SK-N-SH (cell line): Measurements from ENCODE around the gene XCR1. TPM values are rescaled to one million over a fixed set of nuclear protein-coding genes. Genes with fewer than 3 reads are reported as not detected.

Experiments
- CTCF ChIA-PET: fragments of 300-600, 350-600 bp; formaldehyde crosslinking; extraction: SDS; loops from one replicate; lab custom pipeline; 2021; lab: Yijun Ruan, JAX
- POLR2A ChIA-PET: fragments of 350-600 bp; sonication (Branson Sonifier 250); formaldehyde crosslinking; extraction: SDS; loops from one replicate; lab custom pipeline; 2020; ENCODE audit warnings: antibody characterized with exemption, inconsistent platforms; lab: Yijun Ruan, JAX
- DNase-seq: peaks from one replicate; pipeline ENCODE4 v3.0.0; 2012
- H2AFZ ChIP-seq: fragments of 200-600 bp; sonication (generic); 2 replicates; pipeline ENCODE4 v1.8.1; 2016; ENCODE audit warnings: antibody characterized with exemption, mild to moderate bottlenecking, low read depth
- H3F3A ChIP-seq: fragments of 200-600 bp; sonication (generic); replicated peaks from 2 replicates; pipeline ENCODE3; 2016; ENCODE audit warnings: antibody characterized with exemption, mild to moderate bottlenecking; ENCODE audit not compliant: insufficient read depth
- H3K27ac ChIP-seq, 2 experiments: fragments of 200-500 bp in 1 of 2; fragments of 200-600 bp in 1 of 2; sonication (Bioruptor generic) in 1 of 2; sonication (generic), shearing (Covaris generic) in 1 of 2; 2 replicates each; pipeline versions ENCODE4 v1.5.1 to v1.6.1; 2014 to 2016; ENCODE audit warnings: low read depth in 2 of 2, inconsistent platforms in 1 of 2, low read length in 1 of 2, mild to moderate bottlenecking in 1 of 2, mixed read lengths in 1 of 2
- H3K27me3 ChIP-seq: fragments of 200-600 bp; sonication (generic), shearing (Covaris generic); 2 replicates; pipeline ENCODE4 v1.6.1; 2016; ENCODE audit warnings: mixed run types; ENCODE audit not compliant: insufficient read depth
- H3K36me3 ChIP-seq, 2 experiments: fragments of 200-500 bp in 1 of 2; fragments of 200-600 bp in 1 of 2; sonication (Bioruptor generic) in 1 of 2; sonication (generic) in 1 of 2; replicated peaks in 1 of 2; 2 replicates each; pipeline versions ENCODE3 to v1.5.1; 2014 to 2016; ENCODE audit warnings: low read length in 1 of 2, mild to moderate bottlenecking in 1 of 2; ENCODE audit not compliant: insufficient read depth in 2 of 2, control insufficient read depth in 1 of 2
- H3K4me1 ChIP-seq, 2 experiments: fragments of 200-500 bp in 1 of 2; fragments of 200-600 bp in 1 of 2; sonication (Bioruptor generic) in 1 of 2; sonication (generic), shearing (Covaris generic) in 1 of 2; 2 replicates each; pipeline versions ENCODE4 v1.5.1 to v1.6.1; 2014 to 2016; ENCODE audit warnings: low read depth in 1 of 2, low read length in 1 of 2, mixed run types in 1 of 2; ENCODE audit not compliant: insufficient read depth in 2 of 2, control insufficient read depth in 1 of 2
- H3K4me2 ChIP-seq: fragments of 200-600 bp; sonication (generic), shearing (Covaris generic); 2 replicates; pipeline ENCODE4 v1.6.1; 2017; ENCODE audit warnings: mixed run types
- H3K4me3 ChIP-seq, 2 experiments: fragments of 200-500 bp in 1 of 2; fragments of 200-600 bp in 1 of 2; sonication (Bioruptor generic) in 1 of 2; sonication (generic), shearing (Covaris generic) in 1 of 2; 2 replicates each; pipeline versions ENCODE4 v1.5.1 to v1.8.1; 2014 to 2016; ENCODE audit warnings: low read depth in 2 of 2, inconsistent platforms in 1 of 2, low read length in 1 of 2, mild to moderate bottlenecking in 1 of 2, mixed read lengths in 1 of 2, moderate library complexity in 1 of 2
- H3K79me2 ChIP-seq: fragments of 200-600 bp; sonication (generic); 2 replicates; pipeline ENCODE4 v1.8.1; 2017; ENCODE audit warnings: mild to moderate bottlenecking; ENCODE audit not compliant: insufficient read depth
- H3K9ac ChIP-seq: fragments of 200-600 bp; sonication (generic); 2 replicates; pipeline ENCODE4 v1.6.1; 2017; ENCODE audit warnings: mixed run types
- H3K9me2 ChIP-seq: fragments of 200-600 bp; sonication (generic); 2 replicates; pipeline ENCODE4 v1.6.1; 2017; ENCODE audit warnings: mixed run types
- H3K9me3 ChIP-seq: fragments of 200-600 bp; sonication (generic); 2 replicates; pipeline ENCODE4 v1.6.1; 2017; ENCODE audit warnings: mixed run types, mild to moderate bottlenecking, moderate library complexity
- H4K20me1 ChIP-seq: fragments of 200-600 bp; sonication (generic); 2 replicates; pipeline ENCODE4 v1.6.1; 2017; ENCODE audit warnings: mild to moderate bottlenecking, mixed run types; ENCODE audit not compliant: insufficient read depth
- CHD2 ChIP-seq: fragments of 150-350 bp; IDR thresholded peaks from 2 replicates; pipeline ENCODE4 v1.6.1; 2018; ENCODE audit warnings: low read length; ENCODE audit not compliant: partially characterized antibody
- EP300 ChIP-seq, 2 experiments: IDR thresholded peaks; 2 replicates each; pipeline versions ENCODE4 v1.4.0 to v1.6.1; 2012; ENCODE audit warnings: borderline replicate concordance in 1 of 2, low read depth in 1 of 2, low read length in 1 of 2
- FOSL2 ChIP-seq: IDR thresholded peaks from 2 replicates; pipeline ENCODE4 v1.4.0; 2012; ENCODE audit warnings: low read depth, mild to moderate bottlenecking, moderate library complexity, borderline replicate concordance
- GABPA ChIP-seq: IDR thresholded peaks from 2 replicates; pipeline ENCODE4 v1.4.0; 2012; ENCODE audit warnings: low read depth, mild to moderate bottlenecking
- JUND ChIP-seq: IDR thresholded peaks from 2 replicates; pipeline ENCODE4 v1.4.0; 2012
- MEF2A ChIP-seq: IDR thresholded peaks from 2 replicates; pipeline ENCODE4 v1.4.0; 2012; ENCODE audit warnings: low read depth, borderline replicate concordance
- MXI1 ChIP-seq: IDR thresholded peaks from 2 replicates; pipeline ENCODE4 v1.6.1; 2012; ENCODE audit warnings: mild to moderate bottlenecking, low read depth, low read length, improper control_type of control experiment
- POLR2AphosphoS5 ChIP-seq: IDR thresholded peaks from 2 replicates; pipeline ENCODE4 v1.6.1; 2012; ENCODE audit warnings: low read depth, low read length
- RAD21 ChIP-seq: IDR thresholded peaks from 2 replicates; pipeline ENCODE4 v1.6.1; 2012; ENCODE audit warnings: mild to moderate bottlenecking, low read length
- RFX5 ChIP-seq: IDR thresholded peaks from 2 replicates; pipeline ENCODE4 v1.6.1; 2012; ENCODE audit warnings: mild to moderate bottlenecking, improper control_type of control experiment, low read length
- TAF1 ChIP-seq: IDR thresholded peaks from 2 replicates; pipeline ENCODE4 v1.6.1; 2012; ENCODE audit warnings: low read depth, mild to moderate bottlenecking, low read length, moderate library complexity, borderline replicate concordance
- YY1 ChIP-seq: IDR thresholded peaks from 2 replicates; pipeline ENCODE4 v1.4.0; 2012; ENCODE audit warnings: low read depth, mild to moderate bottlenecking
- WGBS: methylation state at CpG from one replicate; pipeline ENCODE4 v1.1.6; 2017; ENCODE audit warnings: low lambda C conversion rate; 5-methylcytosine and 5-hydroxymethylcytosine counted together
- polyA plus RNA-seq, 3 experiments: library from polyadenylated mRNA; depleted of rRNA; stranded (reverse); fragments of >200 nt; gene quantifications; 2 replicates each; pipeline ENCODE4 v1.2.3, GENCODE V29; 2012
- TF ChIP-seq, protein P1 (sequence below): IDR thresholded peaks from 2 replicates; pipeline ENCODE4 v1.4.0; 2012; ENCODE audit warnings: low read depth, borderline replicate concordance
- TF ChIP-seq, protein P2 (sequence below): fragments of 150-350 bp; IDR thresholded peaks from 2 replicates; pipeline ENCODE4 v1.6.1; 2016; ENCODE audit warnings: mild to moderate bottlenecking, low read depth, low read length
- TF ChIP-seq, protein P3 (sequence below): IDR thresholded peaks from 2 replicates; pipeline ENCODE4 v1.6.1; 2012; ENCODE audit warnings: mild to moderate bottlenecking, low read depth, low read length, moderate library complexity

XCR1 gene
- polyA plus RNA-seq, 1 of the 3 experiments (the other 2 are of a cell fraction) = not detected

DNA sequence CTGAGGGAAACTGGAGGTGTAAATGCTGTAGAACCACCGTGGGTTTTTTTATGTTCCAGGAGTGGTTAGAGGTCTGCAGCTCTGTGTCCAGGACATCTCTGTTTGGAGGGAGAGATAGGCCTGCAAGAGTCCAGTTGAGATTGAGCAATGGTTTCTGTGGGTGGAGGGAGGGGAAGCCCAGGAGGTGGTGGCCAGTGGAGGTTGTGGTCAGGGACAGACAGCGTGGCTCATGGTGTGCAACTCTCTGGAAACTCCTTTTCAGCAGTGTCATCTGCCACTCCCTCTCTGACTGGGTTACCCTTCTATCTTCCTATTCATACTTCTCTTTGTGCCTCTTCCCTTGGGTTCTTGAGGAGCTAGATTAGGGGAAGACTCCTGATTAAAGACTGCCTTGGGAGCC lies 9.6 kb downstream of the XCR1 start:
- CTCF ChIA-PET = no interaction called here
- no peak overlapping the region for H3K4me2 ChIP-seq
- H3K9me3 ChIP-seq = no peaks in the 10 kb centered on the region
- H3K36me3 ChIP-seq = no peaks in the 10 kb centered on the region
- H3F3A ChIP-seq = no peaks in the 10 kb centered on the region
- no peaks in the 10 kb centered on the region for H3K9me2 ChIP-seq
- no peak for DNase-seq
- no peak overlapping the region for H3K9ac ChIP-seq
- TF ChIP-seq RFX5 = no peak
- no peak for TF ChIP-seq POLR2AphosphoS5
- TF ChIP-seq, protein P1, sequence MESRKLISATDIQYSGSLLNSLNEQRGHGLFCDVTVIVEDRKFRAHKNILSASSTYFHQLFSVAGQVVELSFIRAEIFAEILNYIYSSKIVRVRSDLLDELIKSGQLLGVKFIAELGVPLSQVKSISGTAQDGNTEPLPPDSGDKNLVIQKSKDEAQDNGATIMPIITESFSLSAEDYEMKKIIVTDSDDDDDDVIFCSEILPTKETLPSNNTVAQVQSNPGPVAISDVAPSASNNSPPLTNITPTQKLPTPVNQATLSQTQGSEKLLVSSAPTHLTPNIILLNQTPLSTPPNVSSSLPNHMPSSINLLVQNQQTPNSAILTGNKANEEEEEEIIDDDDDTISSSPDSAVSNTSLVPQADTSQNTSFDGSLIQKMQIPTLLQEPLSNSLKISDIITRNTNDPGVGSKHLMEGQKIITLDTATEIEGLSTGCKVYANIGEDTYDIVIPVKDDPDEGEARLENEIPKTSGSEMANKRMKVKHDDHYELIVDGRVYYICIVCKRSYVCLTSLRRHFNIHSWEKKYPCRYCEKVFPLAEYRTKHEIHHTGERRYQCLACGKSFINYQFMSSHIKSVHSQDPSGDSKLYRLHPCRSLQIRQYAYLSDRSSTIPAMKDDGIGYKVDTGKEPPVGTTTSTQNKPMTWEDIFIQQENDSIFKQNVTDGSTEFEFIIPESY = no peak
- no peak overlapping the region for H3K4me3 ChIP-seq
- POLR2A ChIA-PET = no interaction called here
- H3K4me1 ChIP-seq = no peaks in the 10 kb centered on the region
- WGBS = 10% methylated on average over 2 of the region's 2 CpGs
- H3K79me2 ChIP-seq = no peaks in the 10 kb centered on the region
- no peaks in the 10 kb centered on the region for H4K20me1 ChIP-seq
- H3K27me3 ChIP-seq = peaks cover 24% of the 10 kb centered on the region; the same call in 1 of the 2 replicates
- no peak overlapping the region for H2AFZ ChIP-seq
- H3K27ac ChIP-seq = no peak overlapping the region

DNA sequence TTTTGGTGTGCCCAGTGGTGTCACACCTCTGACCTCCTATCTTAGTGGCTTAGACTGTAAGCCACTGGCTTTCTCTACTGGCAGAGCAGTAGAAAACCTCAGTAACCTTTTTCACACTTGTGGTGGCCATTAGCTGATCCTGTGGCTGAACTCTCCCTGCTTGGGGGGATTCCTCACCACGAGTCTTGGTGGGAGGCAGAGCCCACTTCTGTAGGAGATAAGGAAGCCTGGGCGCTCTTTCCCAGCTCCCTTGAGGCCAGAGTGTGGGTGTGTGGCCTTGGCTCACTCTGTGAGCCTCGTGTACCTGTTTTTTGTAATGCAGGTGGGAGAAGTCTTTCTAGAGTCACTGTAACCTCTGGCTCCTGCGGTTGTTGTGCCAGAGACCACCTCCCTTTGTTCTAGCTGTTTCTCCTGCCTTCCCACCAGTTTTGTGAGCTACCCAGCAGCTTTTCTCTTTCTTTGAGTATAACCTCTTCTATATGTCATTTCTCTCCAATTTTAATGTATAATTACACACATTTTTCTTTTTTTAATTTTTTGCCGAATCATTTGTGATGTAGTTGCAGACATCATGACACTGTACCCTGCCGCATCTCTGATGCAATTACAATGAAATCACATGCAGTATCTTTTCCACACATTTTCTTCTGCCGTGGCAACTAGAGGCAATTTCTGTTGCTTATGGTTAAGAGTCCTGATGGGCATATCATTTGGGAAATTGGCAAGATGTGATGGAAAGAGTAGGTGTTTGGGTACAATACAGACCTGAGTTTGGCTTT lies 13.8 kb downstream of the XCR1 start:
- no peaks in the 10 kb centered on the region for H3K9me2 ChIP-seq
- H3K9ac ChIP-seq = no peak overlapping the region
- no peak overlapping the region for H2AFZ ChIP-seq
- TF ChIP-seq, protein P2, sequence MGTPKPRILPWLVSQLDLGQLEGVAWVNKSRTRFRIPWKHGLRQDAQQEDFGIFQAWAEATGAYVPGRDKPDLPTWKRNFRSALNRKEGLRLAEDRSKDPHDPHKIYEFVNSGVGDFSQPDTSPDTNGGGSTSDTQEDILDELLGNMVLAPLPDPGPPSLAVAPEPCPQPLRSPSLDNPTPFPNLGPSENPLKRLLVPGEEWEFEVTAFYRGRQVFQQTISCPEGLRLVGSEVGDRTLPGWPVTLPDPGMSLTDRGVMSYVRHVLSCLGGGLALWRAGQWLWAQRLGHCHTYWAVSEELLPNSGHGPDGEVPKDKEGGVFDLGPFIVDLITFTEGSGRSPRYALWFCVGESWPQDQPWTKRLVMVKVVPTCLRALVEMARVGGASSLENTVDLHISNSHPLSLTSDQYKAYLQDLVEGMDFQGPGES = no peak
- TF ChIP-seq TAF1 (no peak), RFX5 (no peak), CHD2 (no peak), EP300 (IDR thresholded peaks at IDR 0.05; ENCODE audit: borderline replicate concordance in 1 of 2, low read depth in 1 of 2, low read length in 1 of 2) (no peak), MEF2A (no peak), FOSL2 (no peak), GABPA (no peak), POLR2AphosphoS5 (no peak), MXI1 (no peak), JUND (no peak), YY1 (no peak), RAD21 (no peak)
- TF ChIP-seq, protein P1 = no peak
- TF ChIP-seq, protein P3, sequence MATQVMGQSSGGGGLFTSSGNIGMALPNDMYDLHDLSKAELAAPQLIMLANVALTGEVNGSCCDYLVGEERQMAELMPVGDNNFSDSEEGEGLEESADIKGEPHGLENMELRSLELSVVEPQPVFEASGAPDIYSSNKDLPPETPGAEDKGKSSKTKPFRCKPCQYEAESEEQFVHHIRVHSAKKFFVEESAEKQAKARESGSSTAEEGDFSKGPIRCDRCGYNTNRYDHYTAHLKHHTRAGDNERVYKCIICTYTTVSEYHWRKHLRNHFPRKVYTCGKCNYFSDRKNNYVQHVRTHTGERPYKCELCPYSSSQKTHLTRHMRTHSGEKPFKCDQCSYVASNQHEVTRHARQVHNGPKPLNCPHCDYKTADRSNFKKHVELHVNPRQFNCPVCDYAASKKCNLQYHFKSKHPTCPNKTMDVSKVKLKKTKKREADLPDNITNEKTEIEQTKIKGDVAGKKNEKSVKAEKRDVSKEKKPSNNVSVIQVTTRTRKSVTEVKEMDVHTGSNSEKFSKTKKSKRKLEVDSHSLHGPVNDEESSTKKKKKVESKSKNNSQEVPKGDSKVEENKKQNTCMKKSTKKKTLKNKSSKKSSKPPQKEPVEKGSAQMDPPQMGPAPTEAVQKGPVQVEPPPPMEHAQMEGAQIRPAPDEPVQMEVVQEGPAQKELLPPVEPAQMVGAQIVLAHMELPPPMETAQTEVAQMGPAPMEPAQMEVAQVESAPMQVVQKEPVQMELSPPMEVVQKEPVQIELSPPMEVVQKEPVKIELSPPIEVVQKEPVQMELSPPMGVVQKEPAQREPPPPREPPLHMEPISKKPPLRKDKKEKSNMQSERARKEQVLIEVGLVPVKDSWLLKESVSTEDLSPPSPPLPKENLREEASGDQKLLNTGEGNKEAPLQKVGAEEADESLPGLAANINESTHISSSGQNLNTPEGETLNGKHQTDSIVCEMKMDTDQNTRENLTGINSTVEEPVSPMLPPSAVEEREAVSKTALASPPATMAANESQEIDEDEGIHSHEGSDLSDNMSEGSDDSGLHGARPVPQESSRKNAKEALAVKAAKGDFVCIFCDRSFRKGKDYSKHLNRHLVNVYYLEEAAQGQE = no peak
- no peak overlapping the region for H3K4me3 ChIP-seq
- no peak overlapping the region for H3K4me2 ChIP-seq
- POLR2A ChIA-PET = no interaction called here
- H3K27ac ChIP-seq = no peak overlapping the region
- CTCF ChIA-PET = interaction anchor here (1.8 kb wide), 1 partner anchor 14 kb away, joined by 3 read pairs; the partner anchor contains the start of gene XCR1
- no peaks in the 10 kb centered on the region for H3K9me3 ChIP-seq
- no peaks in the 10 kb centered on the region for H3K4me1 ChIP-seq
- DNase-seq = no peak
- H3K79me2 ChIP-seq = no peaks in the 10 kb centered on the region
- H3K36me3 ChIP-seq = no peaks in the 10 kb centered on the region
- no peaks in the 10 kb centered on the region for H3F3A ChIP-seq
- no peaks in the 10 kb centered on the region for H4K20me1 ChIP-seq
- 19% methylated on average over 7 of the region's 7 CpGs for WGBS
- H3K27me3 ChIP-seq = peaks cover 31% of the 10 kb centered on the region; the same call in 1 of the 2 replicates
